GM23248 (cell line): Measurements from ENCODE around the gene PRUNE1. TPM values are rescaled to one million over a fixed set of nuclear protein-coding genes. Genes with fewer than 3 reads are reported as not detected.

Source experiments
- DNase-seq: peaks from one replicate; pipeline ENCODE4 v3.0.0-alpha.2; 2015
- H2AFZ ChIP-seq: fragments of 200-600 bp; sonication (generic); 2 replicates; pipeline ENCODE4 v1.6.1; 2016; ENCODE audit warnings: antibody characterized with exemption
- H3F3A ChIP-seq: fragments of 200-600 bp; sonication (generic); 2 replicates; pipeline ENCODE4 v1.6.1; 2016; ENCODE audit warnings: mild to moderate bottlenecking, antibody characterized with exemption, mixed run types; ENCODE audit not compliant: insufficient read depth
- H3K27ac ChIP-seq: fragments of 200-600 bp; sonication (generic); 2 replicates; pipeline ENCODE4 v1.5.1; 2016; ENCODE audit warnings: mild to moderate bottlenecking
- H3K27me3 ChIP-seq: fragments of 200-600 bp; sonication (generic); replicated peaks from 2 replicates; pipeline ENCODE4 v1.6.1; 2016; ENCODE audit warnings: mild to moderate bottlenecking; ENCODE audit not compliant: insufficient read depth
- H3K36me3 ChIP-seq: fragments of 200-600 bp; sonication (generic); 2 replicates; pipeline ENCODE4 v1.6.1; 2016; ENCODE audit warnings: low read depth, mild to moderate bottlenecking
- H3K4me1 ChIP-seq: fragments of 200-600 bp; sonication (generic); 2 replicates; pipeline ENCODE4 v1.6.1; 2016; ENCODE audit warnings: mild to moderate bottlenecking; ENCODE audit not compliant: insufficient read depth
- H3K4me2 ChIP-seq: fragments of 200-600 bp; sonication (generic); one replicate; pipeline ENCODE4 v1.6.1; 2016; ENCODE audit warnings: mild to moderate bottlenecking; ENCODE audit not compliant: unreplicated experiment
- H3K4me3 ChIP-seq: fragments of 200-600 bp; sonication (generic); 2 replicates; pipeline ENCODE4 v1.5.1; 2016; ENCODE audit warnings: mild to moderate bottlenecking
- H3K79me2 ChIP-seq: fragments of 200-600 bp; sonication (generic); 2 replicates; pipeline ENCODE4 v1.6.1; 2016; ENCODE audit warnings: mild to moderate bottlenecking; ENCODE audit not compliant: insufficient read depth
- H3K9ac ChIP-seq: fragments of 200-600 bp; sonication (generic); 2 replicates; pipeline ENCODE4 v1.6.1; 2016; ENCODE audit warnings: mild to moderate bottlenecking
- H3K9me2 ChIP-seq: fragments of 200-600 bp; sonication (generic); 2 replicates; pipeline ENCODE4 v1.6.1; 2016; ENCODE audit warnings: mixed run types, mild to moderate bottlenecking, moderate library complexity; ENCODE audit not compliant: insufficient read depth
- H3K9me3 ChIP-seq: fragments of 200-600 bp; sonication (generic); one replicate; pipeline ENCODE4 v1.6.1; 2017; ENCODE audit warnings: low read depth
- H4K20me1 ChIP-seq: fragments of 200-600 bp; sonication (generic); 2 replicates; pipeline ENCODE4 v1.6.0; 2016; ENCODE audit not compliant: insufficient read depth
- EZH2 ChIP-seq: fragments of 200-600 bp; sonication (generic); IDR thresholded peaks from 2 replicates; pipeline ENCODE4 v1.6.1; 2018; ENCODE audit warnings: antibody characterized with exemption, mild to moderate bottlenecking; ENCODE audit not compliant: insufficient read depth, poor library complexity, severe bottlenecking
- EZH2phosphoT487 ChIP-seq: fragments of 200-600 bp; sonication (generic); IDR thresholded peaks from 2 replicates; pipeline ENCODE4 v1.6.1; 2018; ENCODE audit warnings: antibody characterized with exemption, moderate library complexity, mild to moderate bottlenecking, low read depth; ENCODE audit not compliant: insufficient read depth
- WGBS, 2 experiments: methylation state at CpG; one replicate each; pipeline ENCODE4 v1.1.6; 2015 to 2017; ENCODE audit warnings: low lambda C conversion rate in 2 of 2, low coverage in 1 of 2; ENCODE audit errors: missing lambda C conversion rate in 2 of 2; 5-methylcytosine and 5-hydroxymethylcytosine counted together
- in situ Hi-C: fragments of 300-500 bp; cut with MboI; formaldehyde crosslinking; loops from 2 replicates; pipeline ENCODE4 v1.15.0; 2020
- polyA plus RNA-seq: library from polyadenylated mRNA; unstranded; fragments of >200 nt; fragmentation: Nextera tagmentation; extraction: Ambion mirVana; gene quantifications from 2 replicates; pipeline ENCODE4 v1.2.1, GENCODE V29; 2016
- total RNA-seq: library from RNA; depleted of rRNA; stranded (reverse); fragments of >200 nt; shearing (Covaris generic); gene quantifications from 2 replicates; pipeline ENCODE4 v1.2.3, GENCODE V29; 2014; rRNA removed

Gene PRUNE1, protein sequence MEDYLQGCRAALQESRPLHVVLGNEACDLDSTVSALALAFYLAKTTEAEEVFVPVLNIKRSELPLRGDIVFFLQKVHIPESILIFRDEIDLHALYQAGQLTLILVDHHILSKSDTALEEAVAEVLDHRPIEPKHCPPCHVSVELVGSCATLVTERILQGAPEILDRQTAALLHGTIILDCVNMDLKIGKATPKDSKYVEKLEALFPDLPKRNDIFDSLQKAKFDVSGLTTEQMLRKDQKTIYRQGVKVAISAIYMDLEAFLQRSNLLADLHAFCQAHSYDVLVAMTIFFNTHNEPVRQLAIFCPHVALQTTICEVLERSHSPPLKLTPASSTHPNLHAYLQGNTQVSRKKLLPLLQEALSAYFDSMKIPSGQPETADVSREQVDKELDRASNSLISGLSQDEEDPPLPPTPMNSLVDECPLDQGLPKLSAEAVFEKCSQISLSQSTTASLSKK
- total RNA-seq (7.2 and 10.5 TPM in 2 replicates), polyA plus RNA-seq (9.0 and 10.8 TPM in 2 replicates)

DNA sequence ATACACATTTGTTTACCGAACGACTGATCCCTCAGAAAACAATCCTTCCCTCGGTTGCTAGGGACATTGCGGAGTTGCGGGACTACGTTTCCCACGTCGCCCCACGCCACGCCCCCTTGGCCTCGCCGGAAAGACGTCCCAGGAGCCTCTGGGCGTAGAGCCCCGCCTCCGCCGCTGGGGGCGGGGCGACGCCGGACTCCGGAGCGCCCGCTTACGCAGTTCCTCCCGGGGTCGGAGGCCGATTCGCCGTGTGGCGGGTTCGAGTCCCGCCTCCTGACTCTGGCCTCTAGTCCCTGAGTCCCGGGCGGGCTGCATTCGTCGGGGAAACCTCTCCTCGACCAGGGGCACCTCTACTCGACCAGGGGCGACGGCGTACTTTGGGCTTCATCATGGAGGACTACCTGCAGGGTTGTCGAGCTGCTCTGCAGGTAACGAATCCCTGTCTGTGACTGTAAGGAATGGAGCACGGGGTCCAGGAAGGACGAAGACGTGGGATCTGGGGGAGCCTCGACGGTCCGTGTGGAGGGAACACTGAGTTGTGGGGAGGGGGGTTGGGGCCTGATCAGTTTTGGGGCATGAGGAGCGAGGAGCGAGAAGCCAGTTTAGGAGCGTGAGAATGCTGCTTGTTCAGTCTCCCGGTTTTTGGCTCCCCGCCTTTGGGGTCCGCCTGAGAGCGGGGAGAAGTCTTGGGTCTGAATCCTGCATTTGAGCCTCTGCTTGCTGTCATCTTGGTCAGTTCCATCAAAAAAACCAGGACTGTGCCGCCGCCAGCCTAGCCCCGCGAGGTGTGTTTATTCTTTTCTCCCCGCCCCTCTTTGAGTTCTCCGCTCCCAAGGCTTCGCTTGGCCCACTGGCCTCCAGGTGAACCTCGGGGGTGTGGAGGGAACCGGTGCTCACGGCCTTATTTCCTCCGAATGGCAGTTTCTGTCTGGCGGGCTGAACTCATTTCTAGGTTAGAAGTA is at the start of gene PRUNE1:
Gene PRUNE1 (plus strand): TSS at position 206 of the 962 bp plus-strand sequence. CDS start 184 bp downstream, at position 390.
- Histone ChIP-seq H3K4me3 (peak within 1 kb of the TSS; percentile 89), H2AFZ (peak within 1 kb of the TSS; percentile 96), H3K27me3 (no peaks in the 10 kb centered on the region), H3K9me2 (no peaks in the 10 kb centered on the region), H3K27ac (peak within 1 kb of the TSS; percentile 94), H3K4me1 (peaks cover 39% of the 10 kb centered on the region), H3K4me2 (peak within 1 kb of the TSS; percentile 92), H3K9ac (peak within 1 kb of the TSS; percentile 93), H3F3A (peaks cover 30% of the 10 kb centered on the region), H3K79me2 (peaks cover 52% of the 10 kb centered on the region), H3K9me3 (no peaks in the 10 kb centered on the region), H4K20me1 (no peaks in the 10 kb centered on the region), H3K36me3 (no peaks in the 10 kb centered on the region)
- 2% methylated on average over 68 to 69 of the region's 69 CpGs for WGBS, 2 experiments
- in situ Hi-C loops = no loop called here
- peak; percentile 99 for DNase-seq
- TF ChIP-seq EZH2 = no peak
- TF ChIP-seq EZH2phosphoT487 = no peak

- H3K4me3 ChIP-seq = no peak overlapping the region
- H3K27ac ChIP-seq = no peak overlapping the region
- peaks cover 24% of the 10 kb centered on the region for H3F3A ChIP-seq
- no peaks in the 10 kb centered on the region for H3K9me2 ChIP-seq
- no peak overlapping the region for H2AFZ ChIP-seq
- in situ Hi-C loops = no loop called here
- no peak for TF ChIP-seq EZH2
- TF ChIP-seq EZH2phosphoT487 = no peak
- no peaks in the 10 kb centered on the region for H3K27me3 ChIP-seq
- WGBS, 2 experiments = 90 to 92% methylated on average over 6 to 7 of the region's 7 CpGs
- DNase-seq = no peak
- H4K20me1 ChIP-seq = no peaks in the 10 kb centered on the region
- H3K36me3 ChIP-seq = peaks cover 31% of the 10 kb centered on the region
- H3K9ac ChIP-seq = no peak overlapping the region
- H3K4me2 ChIP-seq = no peak overlapping the region
- no peaks in the 10 kb centered on the region for H3K79me2 ChIP-seq
- no peaks in the 10 kb centered on the region for H3K4me1 ChIP-seq
- no peaks in the 10 kb centered on the region for H3K9me3 ChIP-seq
These were observed 47.6 kb upstream of the PRUNE1 start for GRCh38 chr1:150960646-150961045.

DNA sequence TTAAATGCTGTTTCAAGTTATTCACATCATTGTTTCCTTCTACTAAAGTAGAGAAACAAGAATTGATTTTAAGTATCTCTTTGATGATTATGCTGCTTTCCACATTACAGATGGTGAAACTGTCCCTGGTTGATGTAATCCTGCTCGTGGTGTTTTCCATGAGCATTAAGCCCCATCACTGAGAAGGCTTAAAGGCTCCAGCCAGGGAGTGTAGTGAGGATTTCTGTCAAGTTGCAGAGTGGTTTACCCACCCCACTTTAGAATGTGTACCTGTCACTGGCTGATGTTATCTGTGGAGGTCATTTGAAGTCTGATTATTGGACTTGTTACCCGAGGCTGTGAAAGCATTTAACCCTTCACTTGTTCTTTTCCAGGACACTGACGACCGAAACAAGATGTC is 46.5 kb upstream of the PRUNE1 start:
- Histone ChIP-seq H3K4me3 (no peak overlapping the region), H3K79me2 (peaks cover 5% of the 10 kb centered on the region; the same call in 1 of the 2 replicates), H4K20me1 (no peaks in the 10 kb centered on the region), H3F3A (peaks cover 30% of the 10 kb centered on the region), H3K9me2 (no peaks in the 10 kb centered on the region), H3K9ac (no peak overlapping the region), H3K27me3 (no peaks in the 10 kb centered on the region), H3K4me1 (no peaks in the 10 kb centered on the region), H3K9me3 (no peaks in the 10 kb centered on the region), H3K27ac (no peak overlapping the region), H3K36me3 (peaks cover 42% of the 10 kb centered on the region), H3K4me2 (no peak overlapping the region), H2AFZ (no peak overlapping the region)
- TF ChIP-seq EZH2phosphoT487 (no peak), EZH2 (no peak)
- WGBS, 2 experiments = 54 to 57% methylated on average over 4 of the region's 4 CpGs
- in situ Hi-C loops = no loop called here
- peak; percentile 32 for DNase-seq
